ENCODE measurements around the gene GRB14.

GRB14 gene

GRCh38 chr2:164613321-164613982, 7.8 kb downstream of the GRB14 start:
- DNase-seq, result no peak

- no peak for DNase-seq
These were observed 11.5 kb downstream of the GRB14 start for GRCh38 chr2:164609790-164610189.

GRCh38 chr2:164606557-164606956, 14.7 kb downstream of the GRB14 start:
- DNase-seq, result no peak

- no peak for DNase-seq
These were observed 16.0 kb downstream of the GRB14 start for GRCh38 chr2:164605295-164605694.

- no peak for DNase-seq
These were observed 20.5 kb downstream of the GRB14 start for GRCh38 chr2:164600763-164601162.

- DNase-seq, result peak; percentile 33 to 68
These were observed 21.2 kb downstream of the GRB14 start for GRCh38 chr2:164599954-164600589.

- DNase-seq, result no peak
These were observed 23.3 kb downstream of the GRB14 start for GRCh38 chr2:164597983-164598382.

- DNase-seq, result no peak
These were observed 26.3 kb downstream of the GRB14 start for GRCh38 chr2:164595031-164595430.

- DNase-seq, result no peak
These were observed 27.3 kb downstream of the GRB14 start for GRCh38 chr2:164593959-164594358.

GRCh38 chr2:164593541-164593940, 27.7 kb downstream of the GRB14 start:
- DNase-seq, result no peak

GRCh38 chr2:164589522-164589921, 31.8 kb downstream of the GRB14 start:
- DNase-seq, result no peak

- DNase-seq, result no peak
These were observed 40.2 kb downstream of the GRB14 start for GRCh38 chr2:164581050-164581449.

- no peak for DNase-seq
These were observed 46.4 kb downstream of the GRB14 start for GRCh38 chr2:164574931-164575330.

- no peak for DNase-seq
These were observed 50.8 kb downstream of the GRB14 start for GRCh38 chr2:164570475-164570874.

- no peak for DNase-seq
These were observed 51.9 kb downstream of the GRB14 start for GRCh38 chr2:164569378-164569777.

GRCh38 chr2:164568317-164568716, 53.0 kb downstream of the GRB14 start:
- no peak for DNase-seq

- no peak for DNase-seq
These were observed 53.8 kb downstream of the GRB14 start for GRCh38 chr2:164567335-164567989.

GRCh38 chr2:164565359-164565758, 55.9 kb downstream of the GRB14 start:
- DNase-seq, result no peak

GRCh38 chr2:164562666-164563065, 58.6 kb downstream of the GRB14 start:
- no peak for DNase-seq

GRCh38 chr2:164561991-164562390, 59.3 kb downstream of the GRB14 start:
- no peak for DNase-seq

GRCh38 chr2:164561416-164561815, 59.9 kb downstream of the GRB14 start:
- no peak for DNase-seq

- DNase-seq, result no peak
These were observed 60.4 kb downstream of the GRB14 start for GRCh38 chr2:164560902-164561301.

GRCh38 chr2:164560181-164560792, 61.0 kb downstream of the GRB14 start:
- DNase-seq, result no peak

GRCh38 chr2:164558450-164558849, 62.8 kb downstream of the GRB14 start:
- DNase-seq, result no peak
